AG08395 (cell line): Measurements from ENCODE around the gene PC.
A peak's percentile ranks its signal among the peaks of the same experiment; 100 is the strongest.
"Not testable (repeated sequence)": the region's sequence is repeated elsewhere in the genome, so short reads cannot be mapped to it uniquely, and the experiment has no call there.

Source experiments
- DNase-seq: peaks from one replicate; pipeline ENCODE4 v3.0.0; 2012; ENCODE audit warnings: mixed read lengths, low spot score

PC gene, protein sequence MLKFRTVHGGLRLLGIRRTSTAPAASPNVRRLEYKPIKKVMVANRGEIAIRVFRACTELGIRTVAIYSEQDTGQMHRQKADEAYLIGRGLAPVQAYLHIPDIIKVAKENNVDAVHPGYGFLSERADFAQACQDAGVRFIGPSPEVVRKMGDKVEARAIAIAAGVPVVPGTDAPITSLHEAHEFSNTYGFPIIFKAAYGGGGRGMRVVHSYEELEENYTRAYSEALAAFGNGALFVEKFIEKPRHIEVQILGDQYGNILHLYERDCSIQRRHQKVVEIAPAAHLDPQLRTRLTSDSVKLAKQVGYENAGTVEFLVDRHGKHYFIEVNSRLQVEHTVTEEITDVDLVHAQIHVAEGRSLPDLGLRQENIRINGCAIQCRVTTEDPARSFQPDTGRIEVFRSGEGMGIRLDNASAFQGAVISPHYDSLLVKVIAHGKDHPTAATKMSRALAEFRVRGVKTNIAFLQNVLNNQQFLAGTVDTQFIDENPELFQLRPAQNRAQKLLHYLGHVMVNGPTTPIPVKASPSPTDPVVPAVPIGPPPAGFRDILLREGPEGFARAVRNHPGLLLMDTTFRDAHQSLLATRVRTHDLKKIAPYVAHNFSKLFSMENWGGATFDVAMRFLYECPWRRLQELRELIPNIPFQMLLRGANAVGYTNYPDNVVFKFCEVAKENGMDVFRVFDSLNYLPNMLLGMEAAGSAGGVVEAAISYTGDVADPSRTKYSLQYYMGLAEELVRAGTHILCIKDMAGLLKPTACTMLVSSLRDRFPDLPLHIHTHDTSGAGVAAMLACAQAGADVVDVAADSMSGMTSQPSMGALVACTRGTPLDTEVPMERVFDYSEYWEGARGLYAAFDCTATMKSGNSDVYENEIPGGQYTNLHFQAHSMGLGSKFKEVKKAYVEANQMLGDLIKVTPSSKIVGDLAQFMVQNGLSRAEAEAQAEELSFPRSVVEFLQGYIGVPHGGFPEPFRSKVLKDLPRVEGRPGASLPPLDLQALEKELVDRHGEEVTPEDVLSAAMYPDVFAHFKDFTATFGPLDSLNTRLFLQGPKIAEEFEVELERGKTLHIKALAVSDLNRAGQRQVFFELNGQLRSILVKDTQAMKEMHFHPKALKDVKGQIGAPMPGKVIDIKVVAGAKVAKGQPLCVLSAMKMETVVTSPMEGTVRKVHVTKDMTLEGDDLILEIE

DNA sequence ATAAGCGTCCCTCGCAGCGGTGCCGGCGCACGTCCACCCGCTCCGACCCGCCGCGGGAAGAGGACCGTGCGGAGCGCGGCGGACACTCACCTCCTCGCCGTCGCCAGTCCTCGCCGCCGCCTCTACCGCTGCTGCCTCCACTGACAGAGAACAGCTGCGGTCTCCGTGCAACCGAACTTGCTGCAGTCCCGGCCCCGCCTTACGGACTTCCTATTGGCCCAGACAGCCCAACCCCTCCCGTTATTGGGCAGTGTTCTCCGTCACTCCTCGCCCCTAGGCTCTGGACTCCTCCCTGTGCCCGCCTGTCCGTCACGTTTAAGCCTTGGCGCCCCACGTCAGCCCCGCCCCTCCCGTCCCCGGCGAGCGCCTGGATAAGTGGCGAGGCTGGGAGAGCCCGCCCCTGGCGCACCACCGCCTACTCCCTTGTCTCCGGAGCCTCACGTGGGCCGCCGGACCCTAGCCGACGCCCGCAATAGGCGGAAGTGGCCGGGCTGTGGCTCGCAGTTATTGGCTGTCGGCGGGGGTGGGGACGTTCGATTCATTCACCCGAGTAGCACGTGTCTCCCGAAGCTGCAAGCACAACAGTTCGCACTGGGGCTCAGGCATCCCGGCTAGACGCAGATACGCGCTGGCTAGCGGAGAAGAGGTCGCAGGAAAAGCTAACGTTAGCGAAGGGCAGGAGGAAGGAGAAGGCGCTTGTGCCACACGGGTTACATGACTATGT lies at the start of gene PC:
Gene PC (minus strand): TSS at position 152 of the 724 bp plus-strand sequence. CDS start 86,224 bp downstream, outside the sequence.
- peak; percentile 99 for DNase-seq

DNA sequence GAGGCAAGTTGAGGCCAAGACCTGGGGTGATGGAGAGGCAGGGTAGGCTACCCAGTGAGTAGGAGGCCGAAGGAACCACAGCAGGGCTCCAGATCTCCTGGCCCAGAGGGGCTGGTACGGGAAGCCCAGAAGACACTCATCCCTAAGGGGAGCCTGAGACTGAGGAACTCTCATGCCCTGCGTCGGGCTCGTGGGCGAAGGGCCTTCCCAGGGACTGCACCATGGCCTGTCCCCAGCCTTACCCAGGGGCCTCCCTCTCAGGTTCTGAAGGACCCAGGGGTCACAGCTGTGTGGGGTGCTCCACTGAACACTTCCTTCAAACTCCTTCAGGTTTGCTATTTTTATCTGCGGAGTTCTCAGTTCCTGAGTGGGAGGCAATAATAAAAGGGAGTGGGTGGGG lies 48.9 kb upstream of the PC start:
- DNase-seq: no peak

DNA sequence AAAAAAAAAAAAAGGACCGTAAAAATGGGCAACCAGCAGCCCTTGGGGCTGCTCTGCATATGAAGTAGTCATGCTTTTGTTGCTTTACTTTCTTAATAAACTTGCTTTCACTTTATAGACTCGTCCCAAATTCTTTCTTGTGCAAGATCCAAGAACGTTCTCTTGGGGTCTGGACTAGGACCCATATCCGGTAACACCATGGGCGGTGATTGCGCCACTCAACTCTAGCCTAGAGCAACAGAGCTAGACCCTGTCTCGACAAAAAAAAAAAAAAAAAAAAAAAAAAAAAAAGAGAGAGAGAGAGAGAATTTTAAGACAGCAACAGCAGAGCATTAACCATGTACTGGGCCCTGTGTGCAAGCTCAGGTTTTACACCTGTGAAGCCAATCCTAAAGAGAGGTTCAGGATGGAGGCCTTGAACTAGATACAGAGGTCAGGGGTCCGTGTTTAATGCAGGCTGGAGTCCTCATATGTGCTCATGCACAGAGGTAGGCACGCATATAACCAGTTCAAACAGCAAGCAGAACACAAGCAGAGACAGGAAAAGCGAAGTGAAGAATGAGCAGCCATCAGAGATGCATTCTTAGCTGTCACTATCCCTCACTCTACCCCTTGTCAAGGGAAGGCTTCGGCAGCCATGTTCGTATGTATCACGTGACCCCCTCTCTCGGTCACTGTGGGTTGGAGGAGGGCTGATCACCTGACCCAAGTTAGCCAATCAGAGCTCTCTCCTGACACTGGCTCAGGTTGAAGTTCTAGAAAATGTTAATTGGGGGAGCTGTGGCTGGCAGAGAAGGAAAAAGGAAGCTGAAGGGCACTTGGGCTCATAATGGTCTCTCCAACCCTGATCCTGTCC lies 48.1 kb upstream of the PC start:
- DNase-seq: peak; percentile 43

DNA sequence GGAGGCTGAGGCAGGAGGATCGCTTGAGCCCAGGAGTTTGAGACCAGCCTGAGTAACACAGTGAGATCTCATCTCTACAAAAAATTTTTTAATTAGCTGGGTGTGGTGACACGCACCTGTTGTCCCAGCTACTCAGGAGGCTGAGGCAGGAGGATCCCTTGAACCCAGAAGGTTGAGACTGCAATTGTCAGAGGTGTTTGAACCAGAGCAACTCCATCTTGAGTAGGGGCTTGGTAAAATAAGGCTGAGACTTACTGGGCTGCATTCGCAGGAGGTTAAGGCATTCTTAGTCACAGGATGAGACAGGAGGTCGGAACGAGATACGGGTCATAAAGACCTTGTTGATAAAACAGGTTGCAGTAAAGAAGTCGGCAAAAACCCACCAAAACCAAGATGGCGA lies 47.0 kb upstream of the PC start:
- not testable (repeated sequence) for DNase-seq

DNA sequence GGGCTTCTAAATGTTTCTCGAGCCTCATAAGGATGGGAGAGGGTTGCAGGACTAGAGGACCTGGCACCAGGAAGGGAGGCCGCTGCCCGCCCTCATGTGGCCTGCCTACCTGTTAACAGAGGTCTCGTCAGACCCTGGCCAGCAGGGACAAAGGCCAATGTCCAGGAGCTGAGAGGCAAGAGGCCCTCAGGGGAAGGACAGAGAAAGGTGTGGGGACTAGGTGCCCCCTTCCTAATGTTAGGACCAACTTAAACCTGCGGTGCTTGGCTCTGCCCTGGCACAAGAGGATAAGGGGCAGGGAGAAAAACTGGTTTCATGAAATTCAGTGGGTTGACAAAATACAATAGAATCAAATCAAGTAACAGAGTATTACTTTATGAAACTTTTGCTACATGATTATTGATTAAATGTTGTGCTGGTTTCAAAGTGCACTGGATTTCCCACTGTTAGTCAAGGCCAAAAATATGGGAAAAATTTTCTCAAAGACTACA lies 44.8 kb upstream of the PC start:
- DNase-seq: no peak

DNA sequence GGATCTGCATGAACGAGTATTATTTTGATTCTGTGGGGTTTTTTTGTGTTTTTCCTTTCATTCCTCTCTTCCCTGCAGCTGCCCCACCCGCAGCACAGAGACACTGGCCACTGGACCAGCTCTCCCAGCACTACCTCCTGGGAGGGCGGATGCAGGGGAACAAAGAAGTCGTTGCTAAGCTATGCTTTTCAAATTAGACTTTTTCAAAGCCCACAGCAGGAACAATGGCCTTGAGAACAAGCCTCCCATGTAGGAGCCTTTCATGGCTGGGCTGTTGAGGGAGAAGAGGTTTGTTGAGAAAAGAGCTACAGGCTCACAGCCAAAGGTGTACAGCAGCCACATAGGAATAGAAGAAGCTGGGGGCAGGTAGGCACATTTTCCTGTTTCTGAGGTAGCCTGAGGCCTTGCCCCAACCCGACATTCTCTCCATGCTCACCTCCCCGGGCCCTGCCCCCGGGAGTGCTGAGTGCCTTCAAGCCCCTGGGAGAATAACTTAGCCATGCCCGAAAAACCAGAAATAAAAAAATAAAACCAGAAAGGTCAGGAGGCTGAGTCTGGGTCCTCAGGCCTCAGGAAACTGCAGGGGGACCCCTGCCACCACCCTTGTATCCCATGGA lies 44.2 kb upstream of the PC start:
- DNase-seq: no peak

DNA sequence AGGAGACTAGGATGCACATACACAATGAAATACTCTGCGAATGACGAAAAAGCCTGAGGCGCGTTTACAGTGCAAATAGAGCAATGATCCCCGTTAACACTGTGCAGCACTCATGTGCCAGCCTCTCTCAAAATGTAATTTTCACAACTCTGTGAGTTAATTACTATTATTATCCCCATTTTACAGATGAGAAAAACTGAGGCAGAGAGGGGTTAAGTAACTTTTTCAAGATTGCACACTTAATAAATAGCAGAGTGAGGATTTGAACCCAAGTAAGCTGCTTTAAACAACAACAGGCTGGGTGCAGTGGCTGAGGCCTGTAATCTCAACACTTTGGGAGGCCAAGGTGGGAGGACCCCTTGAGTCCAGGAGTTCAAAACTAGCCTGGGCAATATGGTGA lies 43.1 kb upstream of the PC start:
- no peak for DNase-seq

DNA sequence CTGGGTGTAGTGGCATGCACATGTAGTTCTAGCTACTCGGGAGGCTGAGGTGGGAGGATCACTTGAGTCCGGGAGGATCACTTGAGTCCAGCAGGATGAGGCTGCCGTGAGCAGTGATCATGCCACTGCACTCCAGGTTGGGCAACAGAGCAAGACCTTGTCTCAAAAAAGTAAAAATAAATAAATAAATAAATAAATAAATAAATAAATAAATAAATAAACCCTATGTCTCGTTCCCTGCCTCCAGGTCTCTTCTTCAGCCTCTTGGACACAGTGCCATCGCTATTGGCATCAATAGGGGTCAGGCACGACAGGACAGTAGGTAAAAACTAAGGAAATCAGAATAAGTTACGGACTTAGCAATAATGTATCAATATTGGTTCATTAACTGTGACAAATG lies 41.4 kb upstream of the PC start:
- DNase-seq: no peak

DNA sequence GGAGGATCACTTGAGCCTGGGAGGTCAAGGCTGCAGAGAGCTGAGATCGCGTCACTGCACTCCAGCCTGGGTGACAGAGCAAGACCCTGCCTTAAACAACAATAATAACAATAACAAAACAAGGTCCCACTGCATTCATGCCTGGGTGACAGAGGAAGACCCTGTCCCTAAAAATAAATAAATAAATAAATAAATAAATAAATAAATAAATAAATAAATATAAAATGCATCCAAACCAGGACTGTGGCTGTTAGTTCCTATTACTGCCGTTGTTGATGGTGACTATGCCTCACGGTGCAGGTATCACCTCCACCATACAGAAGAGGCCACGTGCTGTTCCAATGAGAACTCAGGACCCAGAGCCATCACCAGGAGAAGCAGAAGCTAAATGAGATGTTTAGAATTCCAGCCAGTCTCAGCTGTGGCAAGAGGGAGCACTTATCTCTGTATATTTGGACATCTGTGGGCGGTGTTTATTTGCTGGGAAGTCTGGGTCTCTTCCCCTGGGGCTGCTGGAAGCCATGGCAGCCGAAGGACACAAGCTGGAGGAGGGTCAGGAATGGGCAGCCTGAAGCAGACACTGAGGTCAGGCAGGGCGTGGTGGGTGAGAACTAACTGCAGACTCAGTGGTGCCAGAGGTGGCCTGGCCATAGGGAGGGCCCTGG lies 38.6 kb upstream of the PC start:
- peak; percentile 59 for DNase-seq

DNA sequence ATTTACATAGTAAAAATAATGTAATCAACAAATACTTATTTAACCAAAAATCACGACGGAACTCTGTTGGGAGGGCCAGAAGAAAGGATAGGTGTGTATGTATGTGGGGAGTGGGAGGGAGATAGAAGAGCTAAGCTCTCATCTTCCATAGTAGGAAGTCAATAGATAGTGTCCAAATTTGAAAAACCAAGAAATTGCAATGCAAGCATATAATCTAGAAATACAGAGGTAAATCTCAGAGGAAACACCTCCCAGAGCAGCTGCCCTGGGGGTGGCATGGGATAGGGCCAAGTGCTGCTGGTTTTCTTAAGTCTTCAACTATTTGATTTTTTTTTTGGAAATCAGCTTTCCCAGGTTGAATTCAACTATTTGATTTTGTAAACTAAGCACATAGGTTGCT lies 33.9 kb upstream of the PC start:
- no peak for DNase-seq

DNA sequence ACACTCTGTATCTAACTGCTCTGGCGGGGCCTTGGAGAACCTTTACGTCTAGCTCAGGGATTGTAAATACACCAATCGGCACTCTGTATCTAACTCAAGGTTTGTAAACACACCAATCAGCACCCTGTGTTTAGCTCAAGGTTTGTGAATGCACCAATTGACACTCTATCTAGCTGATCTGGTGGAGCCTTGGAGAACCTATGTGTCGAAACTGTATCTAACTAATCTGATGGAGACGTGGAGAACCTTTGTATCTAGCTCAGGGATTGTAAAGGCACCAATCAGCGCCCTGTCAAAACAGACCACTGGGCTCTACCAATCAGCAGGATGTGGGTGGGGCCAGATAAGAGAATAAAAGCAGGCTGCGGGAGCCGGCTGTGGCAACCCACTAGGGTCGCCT lies 31.2 kb upstream of the PC start:
- DNase-seq: not testable (repeated sequence)

DNA sequence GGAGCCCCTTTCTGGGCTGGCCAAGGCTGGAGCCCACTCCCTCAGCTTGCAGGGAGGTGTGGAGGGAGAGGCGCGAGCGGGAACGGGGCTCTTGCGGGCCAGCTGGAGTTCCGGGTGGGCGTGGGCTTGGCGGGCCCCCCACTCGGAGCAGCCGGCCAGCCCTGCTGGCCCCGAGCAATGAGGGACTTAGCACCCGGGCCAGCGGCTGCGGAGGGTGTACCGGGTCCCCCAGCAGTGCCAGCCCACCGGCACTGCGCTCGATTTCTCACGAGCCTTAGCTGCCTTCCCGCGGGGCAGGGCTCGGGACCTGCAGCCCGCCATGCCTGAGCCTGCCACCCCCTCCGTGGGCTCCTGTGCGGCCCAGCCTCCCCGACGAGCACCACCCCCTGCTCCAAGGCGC lies 30.6 kb upstream of the PC start:
- not testable (repeated sequence) for DNase-seq

DNA sequence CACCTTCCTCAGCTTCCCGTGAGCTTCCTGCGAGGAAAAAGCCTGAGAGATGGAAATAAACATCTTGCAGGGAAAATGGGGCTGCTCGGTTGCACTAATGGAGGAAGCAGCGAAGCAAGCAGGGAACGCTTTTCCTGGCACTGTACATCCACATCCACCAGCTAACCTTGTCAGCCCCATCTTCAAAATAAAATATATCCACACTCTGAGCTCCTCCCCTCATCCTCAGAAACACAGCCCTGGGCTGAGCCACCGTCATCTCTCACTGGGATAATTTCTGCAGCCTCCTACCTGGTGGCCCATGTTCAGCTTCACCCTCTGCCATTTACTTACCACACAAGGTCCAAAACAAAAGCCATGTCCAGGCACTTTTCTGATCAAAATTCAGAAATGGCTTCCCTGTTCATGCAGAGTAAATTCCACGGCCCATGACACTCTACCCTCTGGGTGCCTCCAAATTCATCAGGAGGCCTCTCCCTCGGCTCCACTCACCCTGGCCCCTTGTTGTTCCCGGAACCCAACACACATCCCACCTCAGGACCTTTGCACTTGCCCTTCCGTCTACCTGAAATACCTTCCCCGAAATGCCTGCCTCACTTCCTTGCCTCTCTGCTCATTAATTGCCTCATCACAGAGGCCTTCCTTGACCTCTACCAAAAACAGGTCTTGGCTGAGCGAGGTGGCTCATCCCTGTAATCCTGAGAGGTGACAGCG lies 29.9 kb upstream of the PC start:
- no peak for DNase-seq

DNA sequence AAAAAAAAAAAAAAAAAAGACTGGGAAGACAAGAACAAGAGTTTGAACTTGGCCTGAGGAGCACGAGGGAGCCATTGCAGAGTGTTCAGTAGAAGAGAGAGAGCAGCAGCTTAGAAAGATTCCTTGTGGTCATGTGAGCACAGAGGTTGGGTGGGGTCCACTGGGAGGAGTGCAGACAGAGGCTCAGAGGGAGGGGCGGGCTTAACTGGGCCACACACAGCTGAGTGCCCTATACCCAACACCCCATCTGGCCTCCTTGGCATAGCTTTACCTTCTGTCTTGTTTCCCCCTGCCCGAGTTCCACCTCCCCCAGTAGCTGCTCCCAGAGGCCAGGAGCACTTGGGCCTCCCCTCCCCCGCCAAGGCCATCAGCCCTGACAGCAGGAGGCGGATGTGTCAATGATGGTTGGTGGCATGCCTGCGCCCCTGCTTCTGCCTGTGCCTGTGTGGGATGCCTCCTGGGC lies 29.0 kb upstream of the PC start:
- no peak for DNase-seq

DNA sequence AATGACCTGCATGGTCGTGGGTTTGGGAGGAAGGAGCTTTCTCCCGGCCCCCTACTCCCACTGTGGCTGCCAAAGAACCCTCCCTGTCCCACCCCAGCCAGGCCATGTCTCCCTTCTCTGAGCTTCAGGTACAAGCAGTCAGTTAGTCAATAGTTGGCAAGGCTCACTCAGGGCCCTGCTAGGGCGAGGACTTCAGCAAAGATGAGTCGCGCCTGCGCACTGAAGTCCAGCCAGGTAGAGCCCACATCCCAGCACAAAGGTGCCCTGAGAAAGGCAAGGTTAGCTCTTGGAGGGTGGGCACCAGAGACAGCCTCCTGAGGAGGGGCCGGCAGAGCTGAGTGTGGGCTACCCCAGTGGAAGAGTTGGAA lies 28.0 kb upstream of the PC start:
- DNase-seq: no peak

DNA sequence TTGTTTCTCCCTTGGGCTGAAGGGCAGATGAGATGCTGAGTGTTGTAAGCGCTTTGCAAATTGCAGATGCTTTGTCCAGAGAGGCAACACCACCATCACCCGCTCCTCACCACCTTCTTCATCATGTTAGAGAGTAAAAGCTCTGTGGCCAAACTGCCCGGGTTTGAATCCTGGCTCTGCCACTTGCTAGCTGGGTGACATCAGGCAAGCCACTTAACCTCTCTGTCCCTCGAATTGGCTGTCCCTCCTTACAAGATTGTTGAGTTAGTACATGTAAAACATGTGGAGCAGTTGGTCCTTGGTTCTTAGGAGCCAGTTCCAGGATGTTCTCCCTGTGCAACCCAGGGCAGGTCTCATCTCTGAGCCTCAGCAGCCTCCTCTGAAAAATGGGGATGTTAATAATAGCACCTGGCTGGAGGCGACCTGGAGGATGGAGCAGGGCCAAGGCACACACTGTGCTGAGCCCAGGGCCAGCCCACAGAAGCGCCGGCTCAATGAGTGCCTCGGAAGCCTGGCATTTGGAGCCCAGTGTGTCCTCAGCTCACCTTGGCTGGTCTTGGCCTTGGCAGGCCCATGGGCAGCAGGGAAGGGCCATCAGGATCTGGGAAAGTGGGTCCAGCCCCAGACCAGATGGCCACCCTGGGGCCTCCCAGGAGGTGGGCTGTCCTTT lies 27.5 kb upstream of the PC start:
- DNase-seq: no peak

DNA sequence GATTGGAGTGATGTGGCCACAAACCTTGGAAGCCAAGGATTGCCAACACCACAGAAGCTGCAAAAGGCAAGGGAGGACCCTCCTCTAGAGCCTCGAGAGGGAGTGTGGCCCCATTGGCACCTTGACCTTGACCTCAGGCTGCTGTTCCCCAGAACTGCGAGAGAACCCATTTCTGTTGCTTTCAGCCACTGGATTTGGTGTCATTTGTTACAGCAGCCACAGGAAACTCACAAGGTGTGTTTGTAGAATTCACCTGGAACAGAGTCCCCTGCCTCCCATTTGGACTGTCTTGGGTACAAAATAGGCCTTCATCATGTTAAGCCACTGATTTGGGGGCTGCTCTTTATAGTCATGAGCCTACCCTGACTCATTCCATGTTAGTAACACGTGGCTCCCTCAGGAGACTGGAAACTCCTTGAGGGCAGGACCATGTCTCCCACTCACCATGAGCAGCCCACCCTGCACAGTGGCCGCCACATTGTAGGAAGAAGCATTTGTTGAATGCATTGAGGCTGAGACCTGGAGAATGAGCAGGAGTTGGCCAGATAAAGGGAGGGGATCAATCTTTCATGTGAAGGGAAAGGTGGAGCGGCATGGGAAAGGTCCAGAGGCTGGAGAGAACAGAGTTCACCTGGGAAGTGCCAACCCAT lies 25.2 kb upstream of the PC start:
- no peak for DNase-seq
